Gastroesophageal sphincter (tissue), 3 donors: Measurements from ENCODE around the gene HNRNPA0.

Experiments used
- EP300 ChIP-seq: sonication (generic); formaldehyde crosslinking; IDR thresholded peaks from one replicate; pipeline ENCODE4 v1.6.1; 2017; ENCODE audit warnings: antibody characterized with exemption, mild to moderate bottlenecking
- POLR2A ChIP-seq, 2 donors: fragments of 450-650 bp; IDR thresholded peaks; one replicate each; pipeline ENCODE4 v1.6.1; 2017; ENCODE audit warnings: antibody characterized with exemption in 2 of 2, mild to moderate bottlenecking in 2 of 2, moderate library complexity in 1 of 2
- POLR2AphosphoS5 ChIP-seq: sonication (generic); formaldehyde crosslinking; IDR thresholded peaks from one replicate; pipeline ENCODE4 v1.6.1; 2017; ENCODE audit warnings: antibody characterized with exemption
- TF ChIP-seq, protein P1 (sequence below), 4 experiments: fragments of 200-600 bp in 2 of 4; fragments of 450-650 bp in 2 of 4; sonication (generic) in 1 of 4; IDR thresholded peaks; one replicate each; pipeline ENCODE4 v1.5.1; 2017 to 2019; ENCODE audit warnings: antibody characterized with exemption in 4 of 4, mild to moderate bottlenecking in 2 of 4, moderate library complexity in 2 of 4

DNA sequence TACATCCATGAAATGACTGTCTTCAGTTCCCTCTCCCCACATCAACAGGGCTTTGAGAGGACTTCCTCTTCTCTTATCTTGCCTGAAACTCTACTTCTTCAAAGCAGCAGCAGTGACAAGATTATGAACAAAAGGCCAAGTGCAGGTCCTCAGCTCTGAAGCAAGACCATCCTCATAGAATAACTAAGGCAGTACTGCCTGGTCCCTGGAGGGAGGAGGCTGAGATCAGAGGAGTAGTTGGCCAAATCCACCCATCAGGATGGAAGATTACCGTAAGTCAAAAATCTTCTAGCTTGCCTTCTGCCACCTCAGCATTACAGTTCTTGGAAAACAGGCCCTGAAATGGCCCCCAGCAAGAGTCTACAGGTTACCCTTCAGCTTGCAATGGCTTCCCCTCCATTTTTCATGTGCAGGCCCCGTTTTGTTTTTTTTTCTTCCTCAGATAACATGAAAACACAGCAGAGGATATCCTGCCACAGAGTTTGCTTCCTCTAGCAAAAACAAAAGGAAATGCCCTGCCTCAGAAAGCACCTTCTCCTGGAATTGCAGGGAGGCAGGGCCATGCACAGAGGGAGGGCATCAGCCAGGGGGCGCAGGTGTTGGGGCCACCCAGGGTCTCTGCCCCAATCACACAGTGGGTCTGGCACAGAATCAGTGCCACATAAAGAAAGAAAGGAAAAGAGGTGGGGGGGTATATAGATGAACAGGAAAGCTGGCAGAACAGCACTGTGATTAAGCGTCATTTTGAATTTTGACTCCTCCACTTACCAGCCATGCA is 58.3 kb downstream of the HNRNPA0 start:
- TF ChIP-seq, protein P1, sequence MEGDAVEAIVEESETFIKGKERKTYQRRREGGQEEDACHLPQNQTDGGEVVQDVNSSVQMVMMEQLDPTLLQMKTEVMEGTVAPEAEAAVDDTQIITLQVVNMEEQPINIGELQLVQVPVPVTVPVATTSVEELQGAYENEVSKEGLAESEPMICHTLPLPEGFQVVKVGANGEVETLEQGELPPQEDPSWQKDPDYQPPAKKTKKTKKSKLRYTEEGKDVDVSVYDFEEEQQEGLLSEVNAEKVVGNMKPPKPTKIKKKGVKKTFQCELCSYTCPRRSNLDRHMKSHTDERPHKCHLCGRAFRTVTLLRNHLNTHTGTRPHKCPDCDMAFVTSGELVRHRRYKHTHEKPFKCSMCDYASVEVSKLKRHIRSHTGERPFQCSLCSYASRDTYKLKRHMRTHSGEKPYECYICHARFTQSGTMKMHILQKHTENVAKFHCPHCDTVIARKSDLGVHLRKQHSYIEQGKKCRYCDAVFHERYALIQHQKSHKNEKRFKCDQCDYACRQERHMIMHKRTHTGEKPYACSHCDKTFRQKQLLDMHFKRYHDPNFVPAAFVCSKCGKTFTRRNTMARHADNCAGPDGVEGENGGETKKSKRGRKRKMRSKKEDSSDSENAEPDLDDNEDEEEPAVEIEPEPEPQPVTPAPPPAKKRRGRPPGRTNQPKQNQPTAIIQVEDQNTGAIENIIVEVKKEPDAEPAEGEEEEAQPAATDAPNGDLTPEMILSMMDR (IDR thresholded peaks at IDR 0.05): peak in 2 of 4 experiments; percentile 17 to 28
- TF ChIP-seq EP300 (no peak), POLR2AphosphoS5 (no peak), POLR2A (IDR thresholded peaks at IDR 0.05) (no peak)
